GM10847 (cell line): Measurements from ENCODE around the gene NTS.

Experiments used
- POLR2A ChIP-seq: IDR thresholded peaks from 2 replicates; pipeline ENCODE4 v1.6.1; 2011; ENCODE audit not compliant: insufficient read length; ENCODE audit errors: extremely low read depth

The NTS gene

GRCh38 chr12:85866986-85867776 lies 6.9 kb upstream of the NTS start:
- TF ChIP-seq POLR2A = no peak

DNA sequence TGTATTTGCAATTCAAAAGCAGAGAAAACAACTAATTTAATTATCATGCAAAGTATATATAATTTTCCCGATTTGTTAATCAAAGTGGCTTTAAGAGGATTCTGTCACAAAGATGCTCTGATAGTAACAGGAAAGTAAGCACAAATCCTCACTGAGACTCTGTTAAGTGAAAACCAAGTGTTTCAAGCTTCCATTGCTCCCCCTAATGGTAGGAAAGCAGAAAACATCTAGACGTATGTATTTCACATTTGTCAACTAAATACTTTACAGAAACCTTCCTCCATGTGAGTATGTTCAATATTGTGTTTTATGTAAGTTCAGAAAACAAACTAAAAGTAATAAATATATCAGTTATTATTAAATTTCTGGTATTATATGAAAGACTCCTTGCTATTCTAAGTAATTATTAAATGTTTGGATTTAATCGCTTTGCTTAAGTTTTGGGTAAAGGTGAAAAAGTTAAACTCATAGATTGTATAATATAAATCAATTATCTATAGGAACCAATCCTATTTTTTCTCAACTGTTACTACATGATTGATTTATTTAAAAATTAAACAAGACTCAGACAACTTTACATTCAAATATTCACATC lies 1.5 kb upstream of the NTS start:
- no peak for TF ChIP-seq POLR2A

- no peak for TF ChIP-seq POLR2A
These were observed 3.4 kb downstream of the NTS start for GRCh38 chr12:85877459-85877858.

- no peak for TF ChIP-seq POLR2A
These were observed 9.7 kb downstream of the NTS start for GRCh38 chr12:85883763-85884162.

DNA sequence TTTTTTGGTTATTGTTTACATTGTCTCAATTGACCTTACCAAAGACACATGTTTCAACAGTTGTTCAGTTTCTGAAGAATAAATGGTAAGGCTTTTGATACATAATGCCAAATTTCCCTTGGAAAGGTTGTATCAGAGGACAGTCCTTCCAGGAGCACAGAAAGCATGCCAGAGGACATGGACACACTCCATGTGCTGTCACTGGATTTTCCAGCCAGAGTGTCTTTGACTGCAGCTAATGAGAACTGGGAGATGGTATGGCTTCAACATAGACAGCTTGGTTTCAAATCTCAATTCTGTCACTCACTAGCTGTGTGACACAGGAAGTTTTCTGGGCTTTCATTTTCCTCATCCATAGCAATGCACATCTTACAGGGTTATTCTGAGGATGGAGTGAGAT lies 20.6 kb downstream of the NTS start:
- TF ChIP-seq POLR2A = no peak

GRCh38 chr12:85920324-85920947 lies 46.3 kb downstream of the NTS start:
- TF ChIP-seq POLR2A = no peak

GRCh38 chr12:85923767-85924331 lies 49.8 kb downstream of the NTS start:
- no peak for TF ChIP-seq POLR2A

- TF ChIP-seq POLR2A = no peak
These were observed 53.1 kb downstream of the NTS start for GRCh38 chr12:85927166-85927565.
